Islet of Langerhans (tissue), 1 donor: ENCODE results near the gene LTA.
"Not testable (repeated sequence)": the region's sequence is repeated elsewhere in the genome, so short reads cannot be mapped to it uniquely, and the experiment has no call there.

Experiments used
- FAIRE-seq: peaks from one replicate; lab custom pipeline; 2011; peaks lifted over from hg19 to GRCh38; lab: Jason Lieb, UNC

Gene LTA

DNA sequence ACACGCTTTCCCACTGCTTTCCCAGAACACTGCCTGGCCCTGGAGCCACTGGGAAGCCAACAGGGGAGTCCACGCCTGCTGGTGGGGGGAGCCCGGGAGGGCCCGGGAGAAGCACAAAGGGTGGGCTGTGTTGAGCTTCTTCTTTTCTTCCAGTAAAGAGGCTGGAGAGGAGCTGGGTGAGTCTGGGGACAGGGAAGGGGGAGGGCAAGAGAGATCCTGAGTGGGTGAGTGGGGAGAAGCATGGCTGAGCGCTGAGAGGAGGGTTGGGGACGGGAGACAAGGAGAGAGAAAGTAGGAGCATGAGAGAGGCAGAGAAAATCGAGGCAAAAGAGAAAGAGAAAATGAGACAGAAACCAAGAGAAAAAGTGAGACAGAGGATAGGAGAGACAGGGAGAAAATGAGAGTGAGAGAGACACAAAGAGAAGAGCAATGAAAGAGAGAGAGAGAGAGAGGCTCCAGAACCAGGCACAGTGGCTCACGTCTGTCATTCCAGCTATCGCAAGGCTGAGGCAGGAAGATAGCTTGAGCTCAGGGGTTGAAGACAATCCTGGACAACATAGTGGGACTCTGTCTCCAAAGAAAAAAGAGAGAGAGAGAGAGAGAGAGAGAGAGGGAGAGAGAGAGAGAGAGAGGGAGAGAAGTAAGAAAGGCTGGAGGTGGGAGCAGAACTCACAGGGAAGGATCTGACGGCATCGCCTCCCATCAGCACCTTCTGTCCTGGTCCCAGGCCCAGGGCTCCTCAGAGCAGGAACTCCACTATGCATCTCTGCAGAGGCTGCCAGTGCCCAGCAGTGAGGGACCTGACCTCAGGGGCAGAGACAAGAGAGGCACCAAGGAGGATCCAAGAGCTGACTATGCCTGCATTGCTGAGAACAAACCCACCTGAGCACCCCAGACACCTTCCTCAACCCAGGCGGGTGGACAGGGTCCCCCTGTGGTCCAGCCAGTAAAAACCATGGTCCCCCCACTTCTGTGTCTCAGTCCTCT is 16.0 kb downstream of the LTA start:
- no peak for FAIRE-seq

DNA sequence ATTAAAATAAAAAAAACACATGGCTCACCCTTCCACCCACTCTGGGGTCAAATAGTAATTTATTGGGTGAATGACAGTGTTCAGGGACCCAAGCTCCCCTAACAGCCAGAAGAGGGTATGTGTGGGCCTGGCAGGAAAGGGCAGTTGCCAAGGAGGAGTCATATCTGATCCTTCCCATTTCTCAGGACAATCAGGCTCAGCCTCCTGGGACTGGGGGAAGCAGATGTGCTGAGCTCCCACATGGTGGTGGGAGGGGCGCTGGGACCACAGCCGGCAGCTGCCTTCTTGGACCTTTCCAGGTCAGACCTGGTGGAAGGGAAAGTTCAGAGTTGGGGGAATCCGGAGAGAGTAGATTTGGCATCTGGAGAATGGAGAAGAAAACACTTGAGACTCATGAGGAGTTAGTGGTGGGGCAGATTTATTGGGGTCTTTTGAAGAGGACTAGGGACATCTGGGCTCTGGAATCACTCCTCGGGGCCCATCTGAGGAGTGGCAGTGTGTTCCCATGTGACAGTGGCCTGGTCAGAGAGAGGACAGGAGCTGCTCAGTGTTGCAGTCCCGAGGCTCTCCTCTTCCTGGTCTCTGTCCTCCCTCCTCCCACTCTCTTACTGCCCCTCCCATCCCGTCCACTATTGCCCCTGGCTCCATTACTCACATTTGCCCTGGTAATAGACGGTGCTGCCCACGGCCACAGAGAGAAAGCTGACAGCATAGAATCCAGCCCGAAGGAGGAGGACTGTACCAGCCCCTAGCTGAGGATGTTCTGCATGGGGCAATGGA is 17.0 kb downstream of the LTA start:
- no peak for FAIRE-seq

DNA sequence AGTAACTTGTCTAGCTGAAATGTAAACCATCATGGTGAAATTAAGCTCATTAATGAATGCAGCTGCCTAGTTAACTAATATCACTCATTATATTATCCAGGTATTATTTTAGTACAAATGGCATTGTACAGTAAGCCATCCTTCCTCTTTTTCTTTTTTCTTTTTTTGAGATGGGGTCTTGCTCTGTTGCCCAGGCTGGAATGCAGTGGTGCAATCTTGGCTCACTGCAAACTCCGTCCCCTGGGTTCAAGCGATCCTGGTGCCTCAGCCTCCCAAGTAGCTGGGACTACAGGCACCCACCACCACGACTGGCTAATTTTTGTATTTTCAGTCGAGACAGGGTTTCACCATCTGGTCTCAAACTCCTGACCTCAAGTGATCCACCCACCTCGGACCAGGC is 18.6 kb downstream of the LTA start:
- FAIRE-seq: not testable (repeated sequence)

DNA sequence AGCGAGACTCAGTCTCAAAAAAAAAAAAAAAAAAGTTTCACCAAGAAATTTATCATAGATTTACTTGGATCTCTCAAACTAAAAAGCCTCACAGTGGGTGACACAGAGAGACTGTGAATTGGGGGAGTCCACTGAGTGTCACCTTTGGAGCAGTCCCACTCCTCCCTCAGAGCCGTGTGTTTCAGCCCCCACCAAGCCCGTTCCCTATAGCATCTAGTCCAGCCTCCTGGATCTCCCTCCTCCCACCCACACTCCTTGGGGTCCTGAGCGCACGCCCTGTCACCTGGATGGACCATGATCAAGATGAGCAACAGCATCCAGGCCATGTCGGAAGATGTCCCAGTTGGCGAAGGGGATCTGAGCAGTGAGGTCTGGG is 20.3 kb downstream of the LTA start:
- no peak for FAIRE-seq

DNA sequence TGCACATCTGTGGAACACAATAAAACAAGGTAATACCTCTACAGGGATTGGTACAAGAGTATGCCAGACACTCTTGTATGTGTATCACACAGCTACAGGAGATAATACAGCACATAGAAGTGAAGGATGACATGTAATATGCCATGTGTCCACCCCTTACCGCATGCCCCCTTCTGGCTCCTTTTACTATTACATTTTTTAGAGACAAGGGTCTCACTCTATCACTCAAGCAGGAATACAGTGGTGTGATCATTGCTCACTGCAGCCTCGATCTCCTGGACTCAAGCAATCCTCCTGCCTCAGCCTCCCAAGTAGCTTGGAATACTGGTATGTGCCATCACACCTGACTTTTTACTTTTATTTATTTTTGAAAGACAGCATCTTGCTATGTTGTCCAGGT is 24.9 kb downstream of the LTA start:
- no peak for FAIRE-seq

DNA sequence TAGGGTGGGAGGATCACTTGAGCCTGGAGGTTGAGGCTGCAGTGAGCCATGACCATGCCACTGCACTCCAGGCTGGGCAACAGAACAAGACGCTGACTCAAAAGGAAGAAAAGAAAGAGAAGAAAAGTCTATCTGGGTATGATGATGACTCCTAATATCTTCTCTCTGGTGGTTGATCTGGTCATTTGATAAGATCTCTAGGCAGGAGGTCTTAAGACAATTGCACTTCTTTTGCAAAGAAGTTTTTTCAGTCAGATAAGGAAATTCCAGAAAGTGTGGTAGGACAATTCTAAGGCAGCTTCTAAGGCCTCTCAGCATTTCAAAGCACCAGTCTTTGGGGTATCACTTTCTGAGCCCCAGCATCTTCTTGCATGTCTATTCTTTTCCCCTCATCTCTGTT is 35.2 kb downstream of the LTA start:
- FAIRE-seq: no peak

GRCh38 chr6:31609519-31610406 is 37.7 kb downstream of the LTA start:
- no peak for FAIRE-seq

- no peak for FAIRE-seq
These were observed 38.9 kb downstream of the LTA start for GRCh38 chr6:31610968-31611367.

- no peak for FAIRE-seq
These were observed 42.1 kb downstream of the LTA start for GRCh38 chr6:31614075-31614619.

- FAIRE-seq: no peak
These were observed 42.8 kb downstream of the LTA start, which contains the start of gene AIF1 for GRCh38 chr6:31614684-31615578. Gene AIF1 (plus strand): TSS chr6:31615234. CDS start chr6:31615330, 96 bp downstream.

DNA sequence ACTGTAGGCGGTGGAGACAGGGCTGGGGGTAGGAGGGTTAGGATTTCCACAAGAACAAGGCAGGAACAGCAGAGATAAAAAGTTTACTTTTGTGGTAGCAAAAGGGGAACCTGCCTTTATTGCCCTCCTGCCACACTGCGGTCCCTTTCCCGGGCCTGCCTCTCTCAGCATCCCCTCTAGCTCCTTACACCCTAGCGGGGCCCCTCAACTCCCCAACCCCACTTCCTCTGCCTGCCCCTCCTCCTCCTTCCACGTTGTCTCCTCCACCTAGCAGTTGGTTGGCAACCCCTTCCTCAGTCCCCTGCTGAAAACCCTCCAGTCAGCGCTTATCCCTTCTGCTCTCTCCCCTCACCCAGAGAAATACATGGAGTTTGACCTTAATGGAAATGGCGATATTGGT is 43.7 kb downstream of the LTA start:
- no peak for FAIRE-seq

GRCh38 chr6:31617010-31617409 is 44.9 kb downstream of the LTA start:
- FAIRE-seq: no peak

DNA sequence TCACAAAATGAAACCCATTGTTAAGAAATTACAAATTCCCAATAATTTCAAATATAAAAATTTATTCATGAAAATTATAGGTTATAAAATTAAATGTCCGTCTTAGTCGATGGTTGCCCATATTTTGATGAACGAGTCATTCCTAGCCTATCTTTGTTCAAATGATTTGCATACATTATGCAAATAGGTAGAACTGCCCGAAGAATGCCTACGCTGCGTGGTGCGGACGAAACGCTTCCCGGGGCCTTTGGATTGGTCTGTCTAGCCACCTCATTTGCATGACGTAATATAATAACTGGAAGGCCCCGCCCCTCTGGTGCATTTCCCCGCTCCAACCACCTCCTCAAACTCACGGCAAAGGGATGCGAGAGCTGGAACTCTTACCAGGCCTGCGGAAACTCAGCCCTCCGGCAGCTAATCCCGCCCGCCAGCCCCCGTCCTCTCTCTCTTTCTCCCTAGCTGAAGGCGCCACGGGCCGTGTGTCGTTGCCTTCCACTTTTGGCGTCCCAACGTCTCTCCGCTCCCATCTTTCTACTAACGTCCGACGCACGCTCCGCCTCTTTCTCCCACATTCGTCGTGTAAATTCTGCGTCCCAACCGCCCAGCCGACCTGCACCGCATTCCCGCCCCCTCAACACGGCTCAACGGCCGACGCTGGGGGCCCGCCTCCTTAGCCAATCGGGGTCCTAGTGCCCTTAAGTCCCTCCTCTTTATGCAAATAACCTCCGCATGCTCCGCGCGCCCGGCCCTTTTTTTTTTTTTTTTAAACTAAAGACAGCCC is 47.9 kb downstream of the LTA start:
- peak; percentile 89 for FAIRE-seq

DNA sequence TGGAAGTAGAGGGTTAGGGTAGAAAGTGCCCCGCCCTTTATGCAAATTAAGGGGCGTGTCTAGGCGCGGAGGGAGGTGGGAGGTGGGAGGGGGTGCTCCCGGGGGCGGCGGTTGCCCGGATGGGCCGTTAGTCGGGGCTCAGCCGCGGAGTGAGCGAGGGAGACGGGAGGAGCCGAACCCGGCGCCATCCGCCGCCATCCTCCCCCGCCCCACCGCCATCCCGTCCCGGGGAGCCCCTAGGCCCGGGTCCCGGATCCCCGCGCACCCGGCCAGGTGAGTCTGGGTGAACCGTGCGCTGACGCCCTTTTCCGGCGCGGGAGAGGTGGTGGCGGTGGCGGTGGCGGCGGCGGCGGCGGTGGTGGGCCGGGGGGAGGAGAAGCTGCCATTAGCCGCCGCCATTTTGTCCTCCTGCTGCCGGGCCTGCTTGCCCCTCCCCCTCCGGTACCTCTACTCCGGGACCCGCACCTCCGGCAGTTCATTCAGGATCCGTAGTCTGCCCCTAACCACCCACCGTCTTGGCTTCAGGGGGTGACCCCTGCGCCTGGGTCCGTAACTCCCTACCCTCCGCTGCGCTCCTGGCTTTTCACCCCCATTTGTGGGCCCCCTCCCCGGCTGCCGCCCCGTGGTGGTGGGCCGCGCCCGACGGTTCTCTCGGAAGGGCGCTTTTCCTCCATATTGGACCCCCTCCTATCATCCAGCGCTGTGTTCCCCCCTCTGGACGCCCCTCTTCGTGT is 48.7 kb downstream of the LTA start, which contains the start of gene PRRC2A:
Gene PRRC2A (plus strand): TSS at position 130 of the 734 bp plus-strand sequence. CDS start 2,075 bp downstream, outside the sequence.
- FAIRE-seq: no peak

DNA sequence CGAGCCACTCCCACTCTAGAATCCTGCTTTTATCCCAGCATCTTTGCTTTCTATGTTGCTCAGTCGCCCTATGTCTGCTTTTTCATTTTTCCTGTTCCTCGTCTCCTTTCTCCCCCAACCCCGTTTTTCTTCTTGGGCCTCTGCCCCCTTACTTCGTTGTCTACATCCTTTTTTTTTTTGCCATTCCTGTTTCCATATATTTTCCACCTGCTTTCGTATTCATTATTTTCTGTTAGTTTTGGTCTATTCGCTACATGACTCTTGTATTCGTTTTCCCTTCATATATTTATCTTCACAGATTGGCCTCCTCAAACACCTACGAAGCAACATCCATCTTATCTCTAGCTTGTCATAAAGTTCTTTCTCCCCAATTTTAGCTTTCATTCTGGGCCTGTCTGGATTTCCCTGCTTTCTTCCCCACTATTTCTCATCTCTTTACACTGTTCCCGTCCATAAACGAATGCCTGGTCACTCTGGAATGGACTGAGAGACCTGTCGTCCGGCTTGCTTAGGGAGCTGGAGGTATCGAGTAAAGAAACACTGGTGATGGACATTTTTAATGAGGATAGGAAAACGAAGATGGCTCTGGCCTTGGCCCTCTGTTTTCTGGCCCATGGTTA is 49.3 kb downstream of the LTA start:
- FAIRE-seq: no peak

DNA sequence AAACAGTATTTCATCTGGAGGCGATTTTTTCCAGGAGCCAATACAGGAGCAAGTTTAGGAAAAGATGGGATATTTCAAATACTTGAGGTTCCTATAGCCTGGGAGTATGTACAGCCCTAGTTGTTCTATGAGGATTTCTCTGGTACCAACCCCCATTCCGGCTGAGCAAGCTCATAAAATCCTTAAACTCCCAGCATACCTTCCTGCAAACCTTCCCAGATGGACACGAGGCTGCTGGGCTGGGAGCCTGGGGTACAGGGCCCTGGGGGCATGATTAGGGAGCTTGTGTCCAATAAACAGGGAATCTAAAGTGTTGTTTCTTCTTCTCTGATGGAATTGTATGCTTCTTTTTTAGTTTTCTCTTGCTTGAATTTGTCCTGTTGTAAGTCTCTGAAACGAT is 49.9 kb downstream of the LTA start:
- no peak for FAIRE-seq

DNA sequence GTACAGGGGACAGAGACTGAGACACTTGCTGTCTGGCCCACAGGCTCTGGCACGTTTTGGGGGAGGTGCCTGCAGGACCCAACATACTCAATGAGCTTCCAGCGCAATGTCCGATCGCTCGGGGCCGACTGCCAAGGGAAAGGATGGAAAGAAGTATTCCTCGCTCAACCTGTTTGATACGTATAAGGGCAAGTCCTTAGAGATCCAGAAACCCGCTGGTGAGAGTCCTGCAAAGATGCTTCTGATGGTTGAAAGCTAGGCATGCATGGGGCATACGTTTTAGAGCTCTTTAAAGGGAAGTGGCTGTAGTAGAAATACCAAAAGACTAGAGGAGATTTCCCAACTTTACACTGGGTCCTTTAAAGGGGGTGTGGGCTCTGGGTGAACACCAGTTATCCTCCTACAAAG is 50.6 kb downstream of the LTA start:
- FAIRE-seq: no peak
